Mesenchymal stem cell (in vitro differentiated cells and primary cell): ENCODE measurements around the gene TRIM52.

ENCODE experiments used
- DNase-seq: peaks from one replicate; pipeline ENCODE4 v3.0.0-alpha.2; 2013
- H2AFZ ChIP-seq: one replicate; pipeline ENCODE4 v1.6.1; 2013; ENCODE audit warnings: low read depth, mild to moderate bottlenecking, control low read depth, inconsistent platforms, low read length, moderate library complexity
- H2AK5ac ChIP-seq: 2 replicates; pipeline ENCODE4 v1.6.1; 2013; ENCODE audit warnings: low read length, moderate library complexity, mild to moderate bottlenecking, inconsistent platforms; ENCODE audit not compliant: severe bottlenecking
- H2BK120ac ChIP-seq: one replicate; pipeline ENCODE4 v1.6.1; 2013; ENCODE audit warnings: low read depth, mild to moderate bottlenecking, inconsistent platforms, low read length, moderate library complexity
- H2BK12ac ChIP-seq, 2 experiments: one replicate each; pipeline ENCODE4 v1.6.1; 2013; ENCODE audit warnings: inconsistent platforms in 2 of 2, low read length in 2 of 2, mild to moderate bottlenecking in 2 of 2, moderate library complexity in 2 of 2, control low read depth in 1 of 2
- H2BK15ac ChIP-seq: one replicate; pipeline ENCODE4 v1.6.1; 2013; ENCODE audit warnings: mild to moderate bottlenecking, low read depth, inconsistent platforms; ENCODE audit not compliant: poor library complexity, severe bottlenecking
- H2BK5ac ChIP-seq: 2 replicates; pipeline ENCODE4 v1.6.1; 2013; ENCODE audit warnings: low read depth, mild to moderate bottlenecking, low read length, control low read depth, inconsistent platforms; ENCODE audit not compliant: poor library complexity, severe bottlenecking
- H3K14ac ChIP-seq, 2 experiments: one replicate each; pipeline ENCODE4 v1.6.1; 2013; ENCODE audit warnings: inconsistent platforms in 2 of 2, low read length in 2 of 2, control low read depth in 1 of 2, mild to moderate bottlenecking in 1 of 2, moderate library complexity in 1 of 2
- H3K18ac ChIP-seq, 2 experiments: one replicate each; pipeline ENCODE4 v1.6.1; 2013; ENCODE audit warnings: inconsistent platforms in 2 of 2, low read length in 2 of 2, control low read depth in 1 of 2, low read depth in 1 of 2, mild to moderate bottlenecking in 1 of 2
- H3K23ac ChIP-seq, 2 experiments: one replicate each; pipeline ENCODE4 v1.6.1; 2013; ENCODE audit warnings: inconsistent platforms in 2 of 2, low read length in 2 of 2, mild to moderate bottlenecking in 2 of 2, moderate library complexity in 2 of 2, control low read depth in 1 of 2
- H3K27ac ChIP-seq: 2 replicates; pipeline ENCODE4 v1.5.1; 2013; ENCODE audit warnings: mild to moderate bottlenecking, moderate library complexity, low read length, control low read depth, inconsistent platforms; ENCODE audit not compliant: poor library complexity, severe bottlenecking
- H3K27me3 ChIP-seq, 2 experiments: 2 replicates each; pipeline versions ENCODE4 v1.6.1 to v1.7.0; 2013; ENCODE audit warnings: low read length in 2 of 2, mild to moderate bottlenecking in 2 of 2, moderate library complexity in 2 of 2, control low read depth in 1 of 2, inconsistent platforms in 1 of 2; ENCODE audit not compliant: control insufficient read depth in 1 of 2, insufficient read depth in 1 of 2
- H3K36me3 ChIP-seq, 2 experiments: 2 replicates each; pipeline versions ENCODE4 v1.6.1 to v1.7.0; 2013; ENCODE audit warnings: low read length in 2 of 2, control low read depth in 1 of 2, inconsistent platforms in 1 of 2, low read depth in 1 of 2, mild to moderate bottlenecking in 1 of 2; ENCODE audit not compliant: insufficient read depth in 2 of 2, control insufficient read depth in 1 of 2
- H3K4ac ChIP-seq, 2 experiments: one replicate each; pipeline ENCODE4 v1.6.1; 2013; ENCODE audit warnings: inconsistent platforms in 2 of 2, low read length in 2 of 2, mild to moderate bottlenecking in 2 of 2, moderate library complexity in 2 of 2, control low read depth in 1 of 2, low read depth in 1 of 2
- H3K4me1 ChIP-seq: 2 replicates; pipeline ENCODE4 v1.6.1; 2013; ENCODE audit warnings: low read depth, low read length, control low read depth; ENCODE audit not compliant: control insufficient read depth, insufficient read depth
- H3K4me2 ChIP-seq: 2 replicates; pipeline ENCODE4 v1.6.1; 2013; ENCODE audit warnings: low read length, mild to moderate bottlenecking, inconsistent platforms; ENCODE audit not compliant: poor library complexity, severe bottlenecking
- H3K4me3 ChIP-seq, 2 experiments: 2 replicates each; pipeline versions ENCODE4 v1.5.1 to v1.7.0; 2013; ENCODE audit warnings: low read length in 2 of 2, mild to moderate bottlenecking in 2 of 2, control low read depth in 1 of 2, low read depth in 1 of 2; ENCODE audit not compliant: insufficient read depth in 1 of 2
- H3K79me1 ChIP-seq: replicated peaks from 2 replicates; pipeline ENCODE4 v1.6.1; 2013; ENCODE audit warnings: mild to moderate bottlenecking, control low read depth, low read length, inconsistent platforms; ENCODE audit not compliant: poor library complexity, severe bottlenecking
- H3K9ac ChIP-seq: 2 replicates; pipeline ENCODE4 v1.7.0; 2013; ENCODE audit warnings: mild to moderate bottlenecking, low read length, moderate library complexity
- H3K9me3 ChIP-seq: 2 replicates; pipeline ENCODE4 v1.7.0; 2013; ENCODE audit warnings: mild to moderate bottlenecking, low read length; ENCODE audit not compliant: control insufficient read depth
- H4K8ac ChIP-seq: one replicate; pipeline ENCODE4 v1.6.1; 2013; ENCODE audit warnings: inconsistent platforms, mild to moderate bottlenecking, low read length, moderate library complexity
- H4K91ac ChIP-seq: one replicate; pipeline ENCODE4 v1.6.1; 2013; ENCODE audit warnings: mild to moderate bottlenecking, low read length, inconsistent platforms
- WGBS: methylation state at CpG from one replicate; pipeline ENCODE4 v1.1.7; 2013; ENCODE audit warnings: mixed read lengths; 5-methylcytosine and 5-hydroxymethylcytosine counted together

Gene TRIM52

GRCh38 chr5:181258576-181258975 lies 2.4 kb downstream of the TRIM52 start:
- H3K27ac ChIP-seq = no peak overlapping the region

GRCh38 chr5:181255836-181256578 lies 4.9 kb downstream of the TRIM52 start:
- no peak overlapping the region for H2BK15ac ChIP-seq
- H3K4me2 ChIP-seq = no peak overlapping the region
- H3K79me1 ChIP-seq = no peaks in the 10 kb centered on the region
- no peak overlapping the region for H2AK5ac ChIP-seq
- no peak overlapping the region for H3K4ac ChIP-seq
- H4K8ac ChIP-seq = no peak overlapping the region
- H3K4me3 ChIP-seq = peak overlapping the region in 1 of 2 experiments; percentile 98
- H2AFZ ChIP-seq = no peak overlapping the region
- H3K14ac ChIP-seq = no peak overlapping the region
- H3K23ac ChIP-seq = no peak overlapping the region
- no peak overlapping the region for H2BK120ac ChIP-seq
- H3K9me3 ChIP-seq = no peaks in the 10 kb centered on the region
- no peak overlapping the region for H3K27ac ChIP-seq
- H3K18ac ChIP-seq = no peak overlapping the region
- H2BK5ac ChIP-seq = no peak overlapping the region
- peak overlapping the region; percentile 36 for H3K9ac ChIP-seq
- peaks cover 4% of the 10 kb centered on the region for H3K4me1 ChIP-seq
- H3K36me3 ChIP-seq = peaks cover 14 to 59% of the 10 kb centered on the region in 2 experiments
- 96% methylated on average over 6 of the region's 7 CpGs for WGBS
- H3K27me3 ChIP-seq = no peaks in the 10 kb centered on the region
- no peak overlapping the region for H4K91ac ChIP-seq
- H2BK12ac ChIP-seq = no peak overlapping the region
- no peak for DNase-seq

More at GRCh38 chr5:181258576-181258975, 2.4 kb downstream of the TRIM52 start:
- 83% methylated on average over 3 of the region's 3 CpGs for WGBS
- Histone ChIP-seq H3K9me3 (no peaks in the 10 kb centered on the region), H2AK5ac (no peak overlapping the region), H3K4me3 (peak overlapping the region in 1 of 2 experiments; percentile 98), H2AFZ (no peak overlapping the region), H3K4ac (no peak overlapping the region), H3K14ac (no peak overlapping the region), H2BK5ac (no peak overlapping the region), H3K79me1 (peaks cover 8% of the 10 kb centered on the region), H4K8ac (no peak overlapping the region), H3K18ac (no peak overlapping the region), H3K4me1 (peaks cover 4% of the 10 kb centered on the region), H3K27me3 (no peaks in the 10 kb centered on the region), H2BK15ac (no peak overlapping the region), H3K23ac (no peak overlapping the region), H3K9ac (peak overlapping the region; percentile 99), H2BK12ac (no peak overlapping the region), H3K4me2 (peak overlapping the region; percentile 44), H4K91ac (no peak overlapping the region), H3K36me3 (peaks cover 10 to 40% of the 10 kb centered on the region in 2 experiments), H2BK120ac (no peak overlapping the region)
- DNase-seq = no peak

- H3K23ac ChIP-seq = no peak overlapping the region
- no peak overlapping the region for H3K18ac ChIP-seq
- H3K36me3 ChIP-seq = peaks cover 14 to 63% of the 10 kb centered on the region in 2 experiments
- H2AK5ac ChIP-seq = no peak overlapping the region
- H3K79me1 ChIP-seq = no peaks in the 10 kb centered on the region
- H3K4me3 ChIP-seq = peak overlapping the region in 1 of 2 experiments; percentile 98
- 90% methylated on average over 1 of the region's 1 CpG for WGBS
- no peak overlapping the region for H3K14ac ChIP-seq
- H3K9me3 ChIP-seq = no peaks in the 10 kb centered on the region
- H4K8ac ChIP-seq = no peak overlapping the region
- H3K4me2 ChIP-seq = no peak overlapping the region
- peaks cover 4% of the 10 kb centered on the region for H3K4me1 ChIP-seq
- H3K27ac ChIP-seq = no peak overlapping the region
- H2BK5ac ChIP-seq = no peak overlapping the region
- H3K4ac ChIP-seq = no peak overlapping the region
- DNase-seq = no peak
- no peaks in the 10 kb centered on the region for H3K27me3 ChIP-seq
- no peak overlapping the region for H2BK12ac ChIP-seq
- no peak overlapping the region for H2AFZ ChIP-seq
- H4K91ac ChIP-seq = no peak overlapping the region
- H3K9ac ChIP-seq = peak overlapping the region; percentile 36
- no peak overlapping the region for H2BK15ac ChIP-seq
- no peak overlapping the region for H2BK120ac ChIP-seq
Observed at GRCh38 chr5:181255276-181255675, 5.7 kb downstream of the TRIM52 start.

- H3K4ac ChIP-seq = no peak overlapping the region
- no peak overlapping the region for H2AK5ac ChIP-seq
- H3K9ac ChIP-seq = peak overlapping the region; percentile 96
- no peak overlapping the region for H4K8ac ChIP-seq
- no peak overlapping the region for H2BK5ac ChIP-seq
- no peak overlapping the region for H4K91ac ChIP-seq
- peaks cover 4 to 24% of the 10 kb centered on the region in 2 experiments for H3K36me3 ChIP-seq
- WGBS = 60% methylated on average over 4 of the region's 4 CpGs
- no peaks in the 10 kb centered on the region for H3K79me1 ChIP-seq
- H2AFZ ChIP-seq = no peak overlapping the region
- no peaks in the 10 kb centered on the region for H3K9me3 ChIP-seq
- no peak for DNase-seq
- H2BK12ac ChIP-seq = no peak overlapping the region
- H3K27ac ChIP-seq = no peak overlapping the region
- H3K4me3 ChIP-seq = peak overlapping the region in 1 of 2 experiments; percentile 98
- H3K18ac ChIP-seq = no peak overlapping the region
- peaks cover 18% of the 10 kb centered on the region for H3K4me1 ChIP-seq
- no peak overlapping the region for H3K14ac ChIP-seq
- no peak overlapping the region for H3K23ac ChIP-seq
- H3K27me3 ChIP-seq = no peaks in the 10 kb centered on the region
- H3K4me2 ChIP-seq = peak overlapping the region; percentile 55
- H2BK15ac ChIP-seq = no peak overlapping the region
- no peak overlapping the region for H2BK120ac ChIP-seq
Observed at GRCh38 chr5:181248277-181248676, 12.7 kb downstream of the TRIM52 start.
